T-helper 22 cell (primary cell): ENCODE data around the gene ACADVL.
"Not testable (repeated sequence)": the region's sequence is repeated elsewhere in the genome, so short reads cannot be mapped to it uniquely, and the experiment has no call there.

Experiments
- DNase-seq: peaks from one replicate; pipeline ENCODE4 v3.0.0-alpha.2; 2020; ENCODE audit warnings: low read depth

The ACADVL gene

GRCh38 chr17:7219812-7220592 lies at the start of gene ACADVL, which contains the start of gene DLG4:
ACADVL (plus strand) TSS chr17:7219938; CDS start chr17:7219985, 47 bp downstream.
DLG4 (minus strand) TSS chr17:7219836.
- peak; percentile 62 for DNase-seq

- not testable (repeated sequence) for DNase-seq
These were observed 47.1 kb upstream of the ACADVL start for GRCh38 chr17:7172522-7173191.

GRCh38 chr17:7173687-7174602 lies 45.8 kb upstream of the ACADVL start:
- DNase-seq: no peak

GRCh38 chr17:7174603-7175326 lies 45.0 kb upstream of the ACADVL start:
- no peak for DNase-seq

- no peak for DNase-seq
These were observed 44.4 kb upstream of the ACADVL start for GRCh38 chr17:7175330-7175733.

- DNase-seq: no peak
These were observed 43.5 kb upstream of the ACADVL start for GRCh38 chr17:7176107-7176840.

GRCh38 chr17:7176841-7177190 lies 42.9 kb upstream of the ACADVL start:
- no peak for DNase-seq

- DNase-seq: peak; percentile 38
These were observed 42.4 kb upstream of the ACADVL start for GRCh38 chr17:7177191-7177953.

GRCh38 chr17:7177954-7178477 lies 41.7 kb upstream of the ACADVL start:
- no peak for DNase-seq

GRCh38 chr17:7178973-7179316 lies 40.8 kb upstream of the ACADVL start:
- DNase-seq: no peak

GRCh38 chr17:7179317-7180254 lies 40.2 kb upstream of the ACADVL start, which contains the start of gene ASGR1:
ASGR1 (minus strand) TSS chr17:7179370; CDS start chr17:7178563, 807 bp downstream.
- no peak for DNase-seq

GRCh38 chr17:7182101-7182500 lies 37.6 kb upstream of the ACADVL start:
- not testable (repeated sequence) for DNase-seq

- no peak for DNase-seq
These were observed 36.2 kb upstream of the ACADVL start for GRCh38 chr17:7183433-7184090.

- DNase-seq: no peak
These were observed 35.6 kb upstream of the ACADVL start for GRCh38 chr17:7184091-7184488.

GRCh38 chr17:7184647-7185046 lies 35.1 kb upstream of the ACADVL start:
- no peak for DNase-seq

- DNase-seq: no peak
These were observed 33.5 kb upstream of the ACADVL start for GRCh38 chr17:7186241-7186640.

- no peak for DNase-seq
These were observed 29.3 kb upstream of the ACADVL start for GRCh38 chr17:7190276-7190917.

- no peak for DNase-seq
These were observed 28.7 kb upstream of the ACADVL start for GRCh38 chr17:7191069-7191468.
